Activated CD8-positive, alpha-beta memory T cell treated with anti-CD3 and anti-CD28 coated beads for 24 hours (primary cell): ENCODE data around the gene CD99.
"Not testable (repeated sequence)": the region's sequence is repeated elsewhere in the genome, so short reads cannot be mapped to it uniquely, and the experiment has no call there.

Experiments
- DNase-seq: peaks from one replicate; pipeline ENCODE4 v3.0.0-alpha.2; 2020

Gene CD99

GRCh38 chrX:2733286-2733685, 42.2 kb downstream of the CD99 start:
- no peak for DNase-seq

- no peak for DNase-seq
These were observed 44.2 kb downstream of the CD99 start for GRCh38 chrX:2735270-2735669.

- no peak for DNase-seq
These were observed 49.6 kb downstream of the CD99 start for GRCh38 chrX:2740672-2741071.

- no peak for DNase-seq
These were observed 50.3 kb downstream of the CD99 start for GRCh38 chrX:2741386-2741785.

GRCh38 chrX:2746250-2746649, 55.2 kb downstream of the CD99 start:
- not testable (repeated sequence) for DNase-seq

- no peak for DNase-seq
These were observed 57.2 kb downstream of the CD99 start for GRCh38 chrX:2748171-2748814.

DNA sequence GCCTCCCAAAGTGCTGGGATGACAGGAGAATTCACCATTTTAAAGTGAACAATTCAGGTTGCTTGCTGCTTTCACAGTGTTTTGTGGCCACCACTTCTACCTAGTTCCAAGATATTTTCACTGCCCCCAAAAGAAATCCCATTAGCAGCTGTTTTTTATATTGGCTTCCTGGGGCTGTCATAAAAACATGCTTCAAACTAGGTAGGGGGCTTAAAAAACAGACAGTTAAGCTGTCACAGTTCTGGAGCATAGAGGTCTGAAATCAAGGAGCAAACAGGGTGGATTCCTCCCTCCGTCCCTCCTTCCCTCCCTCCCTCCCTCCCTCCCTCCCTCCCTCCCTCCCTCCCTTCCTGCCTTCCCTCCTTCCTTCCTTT, 57.7 kb downstream of the CD99 start:
- no peak for DNase-seq

DNA sequence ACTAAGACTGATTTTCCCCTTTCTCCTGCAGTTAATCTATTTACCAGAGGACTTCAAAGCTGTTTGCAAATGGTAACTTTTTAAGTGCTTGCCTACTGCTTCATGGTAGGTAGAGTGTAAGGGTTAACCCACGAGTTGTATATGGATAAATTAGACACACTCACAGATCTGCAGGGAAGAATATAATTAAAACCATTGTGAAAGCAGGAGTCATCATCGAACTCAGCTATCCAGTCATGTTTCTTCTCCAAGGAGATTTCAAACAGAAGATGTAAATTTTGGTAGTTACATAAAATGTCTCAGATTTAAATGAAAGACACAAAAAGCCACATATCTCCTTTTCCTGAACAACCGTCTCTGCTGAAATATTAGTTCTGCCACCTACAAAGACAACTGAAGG, 60.2 kb downstream of the CD99 start:
- DNase-seq: no peak

DNA sequence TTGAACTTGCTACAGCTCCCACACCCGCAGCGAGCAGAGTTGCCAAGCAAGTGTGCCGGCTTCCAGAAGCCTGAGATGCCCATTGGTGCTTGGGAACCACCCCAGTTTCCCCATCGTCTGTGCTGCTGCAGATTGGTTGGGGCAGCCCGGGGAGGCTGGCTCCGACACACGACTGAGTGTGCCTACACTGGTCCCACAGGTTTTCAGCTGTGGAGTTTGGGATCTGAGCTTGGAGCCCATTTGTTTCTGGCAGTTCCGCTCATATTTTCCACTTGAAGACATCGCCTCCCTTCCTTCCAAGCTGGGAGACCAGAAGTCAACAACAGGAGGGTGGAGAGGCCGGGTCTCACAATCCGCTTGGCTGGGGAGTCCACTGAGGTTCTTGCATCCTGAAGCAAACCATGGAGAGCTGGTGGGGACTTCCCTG, 60.8 kb downstream of the CD99 start, which contains the start of gene XG:
TSS of gene XG (plus strand) at position 167 of the 427 bp plus-strand sequence. CDS start at position 402, 235 bp downstream.
- DNase-seq: not testable (repeated sequence)

DNA sequence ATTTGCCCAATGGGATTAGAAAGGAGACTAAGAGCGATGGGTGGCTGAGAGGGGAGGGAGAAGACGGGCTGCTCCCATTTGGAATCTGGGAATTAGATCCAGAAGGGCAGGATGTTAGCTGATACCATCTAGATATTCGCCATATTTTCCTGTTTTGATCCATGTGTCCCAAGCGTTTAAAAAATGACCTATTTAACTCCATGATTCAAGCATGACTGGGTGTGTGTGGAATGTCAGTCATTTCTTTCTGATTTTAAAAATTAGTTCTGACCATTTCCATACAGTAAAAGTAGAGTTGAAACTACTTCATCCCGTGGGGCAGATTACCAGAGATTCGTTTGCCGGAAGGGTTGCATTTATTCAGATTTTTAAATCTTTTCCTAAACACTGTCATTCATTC, 61.3 kb downstream of the CD99 start:
- not testable (repeated sequence) for DNase-seq

DNA sequence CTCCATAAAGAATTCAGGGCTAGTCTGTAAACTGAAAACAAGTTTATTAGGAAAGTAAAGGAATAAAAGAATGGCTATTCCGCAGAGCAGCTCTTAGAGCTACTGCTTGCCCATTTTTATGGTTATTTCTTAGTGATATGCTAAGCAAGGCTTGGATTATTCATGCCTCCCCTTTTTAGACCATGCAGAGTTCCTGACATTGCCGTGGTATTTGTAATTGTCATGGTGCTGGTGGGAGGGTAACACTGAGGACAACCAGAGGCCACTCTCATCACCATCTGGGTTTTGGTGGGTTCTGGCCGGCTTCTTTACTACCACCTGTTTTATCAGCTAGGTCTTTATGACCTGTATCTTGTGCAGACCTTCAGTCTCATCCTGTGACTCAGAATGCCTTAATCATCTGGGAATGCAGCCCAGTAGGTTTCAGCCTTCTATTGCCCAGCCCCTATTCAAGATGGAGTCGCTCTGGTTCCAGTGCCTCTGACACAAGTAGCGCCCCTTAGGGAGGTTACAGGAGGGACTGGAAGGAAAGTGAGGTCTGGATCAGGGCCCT, 64.1 kb downstream of the CD99 start:
- DNase-seq: not testable (repeated sequence)

- no peak for DNase-seq
These were observed 65.5 kb downstream of the CD99 start for GRCh38 chrX:2756548-2756947.

- DNase-seq: no peak
These were observed 70.2 kb downstream of the CD99 start for GRCh38 chrX:2761246-2761645.

DNA sequence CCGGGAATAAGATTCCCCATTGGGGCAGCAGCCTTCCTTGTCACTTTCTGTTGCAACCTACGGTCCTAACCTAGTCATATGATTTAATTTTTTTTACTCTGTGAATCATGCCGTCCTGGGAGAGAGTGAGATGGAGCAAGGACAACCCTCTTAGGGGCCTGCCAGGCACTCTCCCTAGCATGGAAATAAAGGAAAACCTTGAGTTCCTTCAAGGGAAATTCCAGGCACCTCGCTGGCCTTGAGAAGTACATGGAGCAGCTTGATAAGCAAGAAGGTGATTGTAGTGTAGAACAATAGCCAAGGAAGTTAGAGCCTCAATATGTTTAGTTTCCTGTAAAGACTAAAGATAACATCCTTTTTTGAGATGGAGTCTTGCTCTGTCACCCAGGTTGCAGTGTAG, 71.6 kb downstream of the CD99 start:
- not testable (repeated sequence) for DNase-seq

GRCh38 chrX:2764766-2765548, 73.9 kb downstream of the CD99 start:
- DNase-seq: not testable (repeated sequence)

- no peak for DNase-seq
These were observed 74.4 kb downstream of the CD99 start for GRCh38 chrX:2765549-2765830.

DNA sequence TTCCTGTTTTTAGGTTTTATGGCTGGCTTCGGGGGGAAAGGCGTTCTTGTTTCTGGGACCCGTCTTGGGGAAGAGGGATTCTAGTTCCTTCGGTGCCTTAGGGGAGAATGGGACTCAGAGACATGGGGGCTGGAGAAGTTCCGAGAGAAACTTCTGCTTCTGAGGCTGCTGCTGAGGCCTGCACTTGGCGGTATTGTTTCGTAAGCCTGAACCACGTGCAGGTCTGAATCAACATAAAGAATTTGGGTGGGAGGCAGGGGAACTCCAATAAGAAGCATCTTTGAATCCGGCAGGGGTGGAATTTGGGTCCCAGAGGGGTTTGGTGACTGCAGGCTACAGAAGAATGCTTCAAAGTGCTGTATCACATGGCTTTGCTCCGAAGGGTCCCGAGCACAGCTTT, 75.8 kb downstream of the CD99 start:
- DNase-seq: no peak

- DNase-seq: no peak
These were observed 76.7 kb downstream of the CD99 start for GRCh38 chrX:2767631-2768455.

DNA sequence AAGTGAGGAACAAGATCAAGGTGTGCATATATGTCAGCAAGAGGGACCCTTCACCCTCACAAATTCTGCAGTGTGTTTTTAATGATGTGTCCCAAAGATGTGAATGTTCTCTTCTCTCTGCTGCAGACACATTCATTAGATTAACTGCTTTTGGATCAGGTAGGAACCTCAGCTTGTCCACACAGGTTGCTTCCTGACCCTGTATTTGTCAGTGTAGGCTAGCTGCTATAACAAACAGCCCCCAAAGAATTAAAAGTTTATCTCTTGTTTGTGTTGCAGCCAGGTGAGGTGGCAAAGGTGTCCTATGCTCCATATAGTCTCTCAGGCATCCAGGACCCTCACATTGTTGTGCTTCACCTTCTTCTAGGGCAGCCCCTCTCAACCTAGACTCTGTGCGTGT, 78.5 kb downstream of the CD99 start:
- no peak for DNase-seq

DNA sequence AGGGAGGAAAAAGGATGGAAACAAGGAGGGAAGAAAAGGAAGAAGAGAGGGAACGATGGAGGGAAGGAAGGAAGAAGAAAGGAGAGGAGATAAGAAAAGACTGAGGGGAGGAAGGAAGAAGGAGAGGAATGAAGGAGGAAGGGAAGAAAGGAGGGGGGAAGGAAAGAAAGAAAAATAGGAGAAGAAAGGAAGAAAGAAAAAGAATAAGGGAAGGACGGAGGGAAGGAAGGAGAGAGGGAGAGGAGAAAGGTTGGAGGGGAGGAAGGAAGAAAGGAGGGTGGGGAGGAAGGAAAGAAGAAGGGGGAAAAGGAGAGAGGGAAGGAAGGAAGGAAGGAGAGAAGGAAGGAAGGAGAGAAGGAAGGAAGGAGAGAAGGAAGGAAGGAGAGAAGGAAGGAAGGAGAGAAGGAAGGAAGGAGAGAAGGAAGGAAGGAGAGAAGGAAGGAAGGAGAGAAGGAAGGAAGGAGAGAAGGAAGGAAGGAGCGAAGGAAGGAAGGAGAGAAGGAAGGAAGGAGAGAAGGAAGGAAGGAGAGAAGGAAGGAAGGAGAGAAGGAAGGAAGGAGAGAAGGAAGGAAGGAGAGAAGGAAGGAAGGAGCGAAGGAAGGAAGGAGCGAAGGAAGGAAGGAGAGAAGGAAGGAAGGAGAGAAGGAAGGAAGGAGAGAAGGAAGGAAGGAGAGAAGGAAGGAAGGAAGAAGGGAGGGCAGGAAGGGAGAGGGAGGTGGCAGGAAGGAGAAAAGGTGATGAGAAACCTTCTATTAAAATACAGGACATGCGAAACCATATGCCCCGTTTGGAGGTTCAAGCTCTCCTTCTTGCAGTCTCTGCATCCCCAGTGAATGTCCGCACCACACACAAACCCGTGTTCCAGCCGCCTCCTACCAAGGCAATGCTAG, 82.3 kb downstream of the CD99 start:
- not testable (repeated sequence) for DNase-seq

GRCh38 chrX:2774057-2774456, 83.0 kb downstream of the CD99 start:
- DNase-seq: no peak

GRCh38 chrX:2774776-2775175, 83.7 kb downstream of the CD99 start:
- no peak for DNase-seq
